GM23338 (cell line): ENCODE measurements around the gene S100A14. TPM values are rescaled to one million over a fixed set of nuclear protein-coding genes. Genes with fewer than 3 reads are reported as not detected.

Experiments used
- ATAC-seq: fragments of 200-7000 bp; cut with Tn5 transposase; 3 replicates; pipeline ENCODE4 v1.9.1; 2020
- DNase-seq: peaks from one replicate; pipeline ENCODE4 v3.0.0-alpha.2; 2015; ENCODE audit warnings: low spot score
- H2AFZ ChIP-seq: fragments of 200-600 bp; sonication (generic); 2 replicates; pipeline ENCODE4 v1.8.0; 2016; ENCODE audit warnings: antibody characterized with exemption, mild to moderate bottlenecking, moderate library complexity
- H3F3A ChIP-seq: fragments of 200-600 bp; sonication (generic); replicated peaks from 2 replicates; pipeline ENCODE4 v1.8.0; 2017; ENCODE audit warnings: antibody characterized with exemption, mixed run types, low read depth
- H3K27ac ChIP-seq: fragments of 200-600 bp; sonication (generic); 2 replicates; pipeline ENCODE4 v1.6.1; 2016; ENCODE audit warnings: low read depth
- H3K27me3 ChIP-seq: fragments of 200-600 bp; sonication (generic); 2 replicates; pipeline ENCODE4 v1.8.0; 2016; ENCODE audit warnings: mild to moderate bottlenecking, mixed run types, moderate library complexity; ENCODE audit not compliant: insufficient read depth
- H3K36me3 ChIP-seq: fragments of 200-600 bp; sonication (generic); 2 replicates; pipeline ENCODE4 v1.8.0; 2016; ENCODE audit warnings: mild to moderate bottlenecking; ENCODE audit not compliant: insufficient read depth
- H3K4me1 ChIP-seq: fragments of 200-600 bp; sonication (generic); 2 replicates; pipeline ENCODE4 v1.8.0; 2016; ENCODE audit warnings: mild to moderate bottlenecking, moderate library complexity; ENCODE audit not compliant: insufficient read depth
- H3K4me2 ChIP-seq: fragments of 200-600 bp; sonication (generic); 2 replicates; pipeline ENCODE4 v1.7.1; 2017; ENCODE audit warnings: mixed run types
- H3K4me3 ChIP-seq: fragments of 200-600 bp; sonication (generic); 2 replicates; pipeline ENCODE4 v1.6.1; 2016; ENCODE audit warnings: mixed run types
- H3K79me2 ChIP-seq: fragments of 200-600 bp; sonication (generic); replicated peaks from 2 replicates; pipeline ENCODE4 v1.8.0; 2017; ENCODE audit warnings: mild to moderate bottlenecking; ENCODE audit not compliant: insufficient read depth
- H3K9me2 ChIP-seq: fragments of 200-600 bp; sonication (generic); 2 replicates; pipeline ENCODE4 v1.8.0; 2017; ENCODE audit not compliant: insufficient read depth
- H4K20me1 ChIP-seq: fragments of 200-600 bp; sonication (generic); replicated peaks from 2 replicates; pipeline ENCODE4 v1.8.0; 2017; ENCODE audit warnings: mild to moderate bottlenecking; ENCODE audit not compliant: insufficient read depth
- H3K27ac Mint-ChIP-seq: 2 replicates; pipeline ENCODE4 v1.8.0; 2020; ENCODE audit warnings: inconsistent platforms, mild to moderate bottlenecking, moderate library complexity, mixed read lengths
- H3K27me3 Mint-ChIP-seq: 3 replicates; pipeline ENCODE4 v1.8.0; 2022; ENCODE audit warnings: low read depth, mild to moderate bottlenecking, moderate library complexity, mixed read lengths, inconsistent platforms; ENCODE audit not compliant: insufficient read depth, poor library complexity
- H3K36me3 Mint-ChIP-seq: 3 replicates; pipeline ENCODE4 v1.8.0; 2021; ENCODE audit warnings: low read depth, mild to moderate bottlenecking, inconsistent platforms, moderate library complexity, mixed read lengths
- H3K4me1 Mint-ChIP-seq: 3 replicates; pipeline ENCODE4 v1.8.0; 2020; ENCODE audit warnings: mild to moderate bottlenecking, inconsistent platforms, mixed read lengths
- H3K4me3 Mint-ChIP-seq: 3 replicates; pipeline ENCODE4 v1.8.0; 2021; ENCODE audit warnings: moderate library complexity, mild to moderate bottlenecking, inconsistent platforms, mixed read lengths
- H3K9me3 Mint-ChIP-seq: 3 replicates; pipeline ENCODE4 v1.8.0; 2020; ENCODE audit warnings: moderate library complexity, mild to moderate bottlenecking, inconsistent platforms, mixed read lengths
- CREB1 ChIP-seq: fragments of 250-450 bp; sonication (Bioruptor Pico); IDR thresholded peaks from 2 replicates; pipeline ENCODE4 v1.5.0; 2020; ENCODE audit warnings: low read depth, mild to moderate bottlenecking, moderate library complexity
- CTCF ChIP-seq, 2 experiments: fragments of 200-600 bp in 1 of 2; sonication (generic) in 1 of 2; conservative IDR thresholded peaks; 2 replicates each; pipeline versions ENCODE4 v1.5.1 to v1.6.1; 2016 to 2017; ENCODE audit warnings: antibody characterized with exemption in 2 of 2, low read depth in 2 of 2, mild to moderate bottlenecking in 2 of 2, moderate library complexity in 1 of 2
- ETS1 ChIP-seq: IDR thresholded peaks from 2 replicates; pipeline ENCODE4 v1.6.1; 2016; ENCODE audit warnings: antibody characterized with exemption
- EZH2 ChIP-seq: fragments of 200-600 bp; sonication (generic); IDR thresholded peaks from one replicate; pipeline ENCODE4 v1.8.0; 2017; ENCODE audit warnings: antibody characterized with exemption, mild to moderate bottlenecking, low read depth; ENCODE audit not compliant: unreplicated experiment
- EZH2phosphoT487 ChIP-seq: fragments of 200-600 bp; sonication (generic); IDR thresholded peaks from one replicate; pipeline ENCODE4 v1.8.1; 2018; ENCODE audit warnings: antibody characterized with exemption; ENCODE audit not compliant: unreplicated experiment
- JUNB ChIP-seq: IDR thresholded peaks from one replicate; pipeline ENCODE4 v1.6.1; 2016; ENCODE audit warnings: antibody characterized with exemption; ENCODE audit not compliant: unreplicated experiment
- NANOG ChIP-seq: IDR thresholded peaks from 2 replicates; pipeline ENCODE4 v1.6.1; 2016; ENCODE audit warnings: antibody characterized with exemption, borderline replicate concordance
- POLR2AphosphoS5 ChIP-seq: IDR thresholded peaks from 2 replicates; pipeline ENCODE4 v1.6.1; 2016; ENCODE audit warnings: antibody characterized with exemption, low read depth
- REST ChIP-seq: IDR thresholded peaks from one replicate; pipeline ENCODE4 v1.6.1; 2018; ENCODE audit warnings: antibody characterized with exemption; ENCODE audit not compliant: unreplicated experiment
- STAT1 ChIP-seq: IDR thresholded peaks from one replicate; pipeline ENCODE4 v1.6.1; 2016; ENCODE audit warnings: antibody characterized with exemption; ENCODE audit not compliant: unreplicated experiment
- ZNF114 ChIP-seq: fragments of 250-450 bp; sonication (Bioruptor Pico); IDR thresholded peaks from 2 replicates; pipeline ENCODE4 v1.5.0; 2020; ENCODE audit warnings: mild to moderate bottlenecking, moderate library complexity
- ZNF331 ChIP-seq: fragments of 250-450 bp; sonication (Bioruptor Pico); IDR thresholded peaks from 2 replicates; pipeline ENCODE4 v1.5.0; 2020; ENCODE audit warnings: low read depth, mild to moderate bottlenecking, moderate library complexity
- ZNF462 ChIP-seq: fragments of 250-450 bp; sonication (Bioruptor Pico); IDR thresholded peaks from 2 replicates; pipeline ENCODE4 v1.5.0; 2020; ENCODE audit warnings: mild to moderate bottlenecking, moderate library complexity
- polyA plus RNA-seq: library from polyadenylated mRNA; unstranded; fragments of >200 nt; fragmentation: Nextera tagmentation; extraction: Ambion mirVana; gene quantifications from 2 replicates; pipeline ENCODE4 v1.2.1, GENCODE V29; 2016
- total RNA-seq: library from RNA; depleted of rRNA; stranded (reverse); fragments of >200 nt; shearing (Covaris generic); gene quantifications from 2 replicates; pipeline ENCODE4 v1.2.3, GENCODE V29; 2014

The S100A14 gene
- total and polyA plus RNA-seq, 2 experiments from 2014 or later: 0.28 to 0.53 TPM

- no peak for TF ChIP-seq REST
- TF ChIP-seq JUNB: no peak
- TF ChIP-seq ZNF114 (CRISPR knock-in tag): no peak
- no peak for TF ChIP-seq ZNF462 (CRISPR knock-in tag)
- TF ChIP-seq POLR2AphosphoS5: no peak
- TF ChIP-seq STAT1: no peak
- no peak for TF ChIP-seq CTCF (conservative IDR thresholded peaks at IDR 0.05; ENCODE audit: low read depth in 2 of 2)
- TF ChIP-seq ZNF331 (CRISPR knock-in tag): no peak
- TF ChIP-seq EZH2phosphoT487: no peak
- no peak for TF ChIP-seq NANOG
- TF ChIP-seq EZH2: no peak
- no peak for TF ChIP-seq ETS1
- no peak for TF ChIP-seq CREB1 (CRISPR knock-in tag)
- DNase-seq (no peak), ATAC-seq (no peak)
- no peaks in the 10 kb centered on the region for H3K27me3 ChIP-seq
- no peak overlapping the region for H3K4me3 ChIP-seq
- H3F3A ChIP-seq: no peaks in the 10 kb centered on the region; the same call in 1 of the 2 replicates
- Mint-ChIP-seq H3K27ac (no peak overlapping the region), H3K9me3 (no peaks in the 10 kb centered on the region), H3K4me3 (no peak overlapping the region), H3K36me3 (no peaks in the 10 kb centered on the region; the same call in 2 of the 3 replicates), H3K4me1 (peaks cover 55% of the 10 kb centered on the region), H3K27me3 (peaks cover 20% of the 10 kb centered on the region)
- no peak overlapping the region for H2AFZ ChIP-seq
- H3K4me1 ChIP-seq: peaks cover 34% of the 10 kb centered on the region
- H3K36me3 ChIP-seq: no peaks in the 10 kb centered on the region
- H3K9me2 ChIP-seq: no peaks in the 10 kb centered on the region
- H3K27ac ChIP-seq: no peak overlapping the region
- H3K4me2 ChIP-seq: no peak overlapping the region
- no peaks in the 10 kb centered on the region for H4K20me1 ChIP-seq
- H3K79me2 ChIP-seq: no peaks in the 10 kb centered on the region
Measured at GRCh38 chr1:153611356-153611755, 4.8 kb downstream of the S100A14 start.
